Vagina (tissue), 2 donors: ENCODE results near the gene KCNG2. TPM values are rescaled to one million over a fixed set of nuclear protein-coding genes. Genes with fewer than 3 reads are reported as not detected.

Experiments
- DNase-seq, 2 donors: peaks; one replicate each; pipeline ENCODE4 v3.0.0-alpha.2; 2017; ENCODE audit errors: extremely low spot score in 2 of 2
- H3K27ac ChIP-seq: fragments of 200-600 bp; sonication (generic); one replicate; pipeline ENCODE4 v1.5.1; 2019
- H3K27me3 ChIP-seq: fragments of 200-600 bp; sonication (generic); one replicate; pipeline ENCODE4 v1.5.1; 2019
- H3K36me3 ChIP-seq, 2 donors: fragments of 200-600 bp; sonication (generic); one replicate each; pipeline ENCODE4 v1.5.1; 2017 to 2019
- H3K4me1 ChIP-seq: fragments of 200-600 bp; sonication (generic); one replicate; pipeline ENCODE4 v1.5.1; 2019
- H3K4me3 ChIP-seq, 2 donors: fragments of 200-600 bp; sonication (generic); 1 replicate in 1 of 2; 2 replicates in 1 of 2; pipeline ENCODE4 v1.5.1; 2016 to 2019
- H3K9me3 ChIP-seq: fragments of 200-600 bp; sonication (generic); one replicate; pipeline ENCODE4 v1.5.1; 2019
- POLR2A ChIP-seq, 2 donors: fragments of 450-650 bp; IDR thresholded peaks; one replicate each; pipeline ENCODE4 v1.6.1; 2017; ENCODE audit warnings: antibody characterized with exemption in 2 of 2, mild to moderate bottlenecking in 2 of 2, moderate library complexity in 2 of 2
- POLR2AphosphoS5 ChIP-seq, 2 donors: sonication (generic); formaldehyde crosslinking; IDR thresholded peaks; one replicate each; pipeline ENCODE4 v1.9.0; 2017; ENCODE audit warnings: antibody characterized with exemption in 2 of 2, mild to moderate bottlenecking in 2 of 2, low read depth in 1 of 2; ENCODE audit not compliant: insufficient read depth in 1 of 2
- intact Hi-C: fragments of 100-400 bp; cut with DNase I; formaldehyde crosslinking; loops from one replicate; pipeline ENCODE4 v1.15.1; 2023
- total RNA-seq: library from RNA; depleted of rRNA; stranded (reverse); fragments of >200 nt; gene quantifications from one replicate; pipeline ENCODE4 v1.2.3, GENCODE V29; 2016
- TF ChIP-seq, protein P1 (sequence below), 3 experiments: fragments of 450-650 bp in 2 of 3; fragments of 200-600 bp in 1 of 3; sonication (generic) in 1 of 3; IDR thresholded peaks; one replicate each; pipeline ENCODE4 v1.5.1; 2017 to 2019; ENCODE audit warnings: antibody characterized with exemption in 3 of 3, mild to moderate bottlenecking in 2 of 3, moderate library complexity in 2 of 3

KCNG2 gene
- total RNA-seq, 1 donor from 2014 or later: not detected

DNA sequence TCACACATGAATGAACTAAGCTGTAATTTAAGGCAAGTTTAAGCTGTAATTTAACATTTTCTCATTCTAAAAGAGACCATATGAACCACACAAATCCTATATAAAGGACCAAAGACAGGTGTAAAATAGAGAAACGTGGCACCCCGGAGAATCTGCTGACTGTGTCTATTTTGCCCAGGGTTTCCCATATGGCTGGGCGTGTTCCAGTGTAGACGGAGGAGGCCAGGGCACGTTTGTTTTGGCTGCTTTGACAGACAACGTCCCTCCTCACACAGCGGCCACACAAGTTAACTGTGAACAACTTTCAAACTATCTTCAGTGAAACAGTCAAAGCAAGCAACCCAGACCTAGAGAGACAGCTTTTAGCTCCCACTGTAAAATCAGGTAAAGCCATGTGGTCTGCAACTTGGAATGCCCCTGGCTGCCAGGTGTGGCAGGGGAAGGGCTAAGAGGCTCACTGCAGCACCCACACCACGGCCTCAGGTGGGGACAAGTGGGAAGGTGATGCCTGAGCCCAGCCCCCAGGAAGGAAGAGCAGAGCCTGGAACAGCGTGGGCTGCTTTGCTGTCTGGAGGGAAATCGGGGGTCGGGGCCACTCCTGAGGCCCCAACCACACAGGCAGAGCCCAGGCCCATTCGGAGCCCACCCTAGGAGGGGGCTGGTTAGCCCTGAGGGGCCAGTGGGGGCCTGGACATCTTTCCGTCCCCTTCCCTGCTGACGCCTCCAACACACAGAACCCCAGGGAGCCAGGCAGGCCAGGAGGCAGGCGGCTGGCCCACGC is 113.0 kb downstream of the KCNG2 start:
- TF ChIP-seq, protein P1, sequence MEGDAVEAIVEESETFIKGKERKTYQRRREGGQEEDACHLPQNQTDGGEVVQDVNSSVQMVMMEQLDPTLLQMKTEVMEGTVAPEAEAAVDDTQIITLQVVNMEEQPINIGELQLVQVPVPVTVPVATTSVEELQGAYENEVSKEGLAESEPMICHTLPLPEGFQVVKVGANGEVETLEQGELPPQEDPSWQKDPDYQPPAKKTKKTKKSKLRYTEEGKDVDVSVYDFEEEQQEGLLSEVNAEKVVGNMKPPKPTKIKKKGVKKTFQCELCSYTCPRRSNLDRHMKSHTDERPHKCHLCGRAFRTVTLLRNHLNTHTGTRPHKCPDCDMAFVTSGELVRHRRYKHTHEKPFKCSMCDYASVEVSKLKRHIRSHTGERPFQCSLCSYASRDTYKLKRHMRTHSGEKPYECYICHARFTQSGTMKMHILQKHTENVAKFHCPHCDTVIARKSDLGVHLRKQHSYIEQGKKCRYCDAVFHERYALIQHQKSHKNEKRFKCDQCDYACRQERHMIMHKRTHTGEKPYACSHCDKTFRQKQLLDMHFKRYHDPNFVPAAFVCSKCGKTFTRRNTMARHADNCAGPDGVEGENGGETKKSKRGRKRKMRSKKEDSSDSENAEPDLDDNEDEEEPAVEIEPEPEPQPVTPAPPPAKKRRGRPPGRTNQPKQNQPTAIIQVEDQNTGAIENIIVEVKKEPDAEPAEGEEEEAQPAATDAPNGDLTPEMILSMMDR (IDR thresholded peaks at IDR 0.05): no peak
- TF ChIP-seq POLR2A (IDR thresholded peaks at IDR 0.05) (no peak), POLR2AphosphoS5 (IDR thresholded peaks at IDR 0.05; ENCODE audit: insufficient read depth in 1 of 2, low read depth in 1 of 2) (no peak)
- no peaks in the 10 kb centered on the region for H3K36me3 ChIP-seq

DNA sequence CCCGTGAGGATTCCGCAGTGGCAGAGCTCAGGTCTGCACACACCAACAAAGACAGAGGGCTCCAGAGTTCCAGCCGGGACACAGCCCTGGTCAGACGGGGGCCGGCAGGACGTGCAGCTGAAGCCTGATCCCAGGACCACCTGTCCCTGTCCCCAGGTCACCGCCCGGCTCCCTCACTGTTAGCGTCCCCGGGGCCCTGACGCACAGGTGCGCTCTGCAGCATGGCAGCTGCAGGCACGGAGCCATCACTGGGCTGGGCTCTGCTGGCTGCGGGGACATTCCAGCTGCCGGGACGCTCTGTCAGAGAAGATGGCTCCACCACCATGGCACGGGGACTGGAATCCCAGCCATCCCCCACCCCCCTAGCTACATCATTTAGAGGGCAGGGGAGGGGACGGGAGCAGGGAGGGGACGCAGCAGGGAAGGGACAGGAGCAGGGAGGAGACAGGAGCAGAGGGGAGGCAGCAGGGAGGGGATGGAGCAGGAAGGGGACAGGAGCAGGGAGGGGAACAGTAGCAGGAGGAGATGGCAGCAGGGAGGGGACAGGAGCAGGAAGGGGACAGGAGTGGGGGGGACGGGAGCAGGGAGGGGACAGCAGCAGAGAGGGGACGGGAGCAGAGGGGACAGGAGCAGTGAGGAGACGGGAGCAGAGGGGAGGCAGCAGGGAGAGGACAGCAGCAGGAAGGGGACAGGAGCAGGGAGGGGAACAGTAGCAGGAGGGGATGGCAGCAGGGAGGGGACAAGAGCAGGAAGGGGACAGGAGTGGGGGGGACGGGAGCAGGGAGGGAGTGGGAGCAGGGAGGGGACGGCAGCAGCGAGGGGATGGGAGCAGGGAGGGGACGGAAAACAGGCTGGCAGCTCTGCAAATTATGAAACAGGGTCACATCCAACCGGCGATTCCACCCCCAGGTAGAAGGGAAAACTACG is 113.9 kb downstream of the KCNG2 start:
- Histone ChIP-seq H3K36me3 (peaks cover 0 to 6% of the 10 kb centered on the region in 2 donors), H3K9me3 (no peaks in the 10 kb centered on the region), H3K27ac (no peak overlapping the region), H3K4me3 (no peak overlapping the region), H3K4me1 (peaks cover 8% of the 10 kb centered on the region), H3K27me3 (no peaks in the 10 kb centered on the region)
- peak; percentile 77 to 95 for DNase-seq
- intact Hi-C loops: no loop called here
- no peak for TF ChIP-seq POLR2AphosphoS5 (IDR thresholded peaks at IDR 0.05; ENCODE audit: insufficient read depth in 1 of 2, low read depth in 1 of 2)
- no peak for TF ChIP-seq POLR2A (IDR thresholded peaks at IDR 0.05)
- TF ChIP-seq, protein P1 (IDR thresholded peaks at IDR 0.05): no peak

More for the DNA sequence above, 113.0 kb downstream of the KCNG2 start:
- H3K4me3 ChIP-seq: no peak overlapping the region
- no peaks in the 10 kb centered on the region for H3K27me3 ChIP-seq
- no peaks in the 10 kb centered on the region for H3K9me3 ChIP-seq
- DNase-seq: no peak
- H3K4me1 ChIP-seq: peaks cover 8% of the 10 kb centered on the region
- intact Hi-C loops: no loop called here
- H3K27ac ChIP-seq: no peak overlapping the region

DNA sequence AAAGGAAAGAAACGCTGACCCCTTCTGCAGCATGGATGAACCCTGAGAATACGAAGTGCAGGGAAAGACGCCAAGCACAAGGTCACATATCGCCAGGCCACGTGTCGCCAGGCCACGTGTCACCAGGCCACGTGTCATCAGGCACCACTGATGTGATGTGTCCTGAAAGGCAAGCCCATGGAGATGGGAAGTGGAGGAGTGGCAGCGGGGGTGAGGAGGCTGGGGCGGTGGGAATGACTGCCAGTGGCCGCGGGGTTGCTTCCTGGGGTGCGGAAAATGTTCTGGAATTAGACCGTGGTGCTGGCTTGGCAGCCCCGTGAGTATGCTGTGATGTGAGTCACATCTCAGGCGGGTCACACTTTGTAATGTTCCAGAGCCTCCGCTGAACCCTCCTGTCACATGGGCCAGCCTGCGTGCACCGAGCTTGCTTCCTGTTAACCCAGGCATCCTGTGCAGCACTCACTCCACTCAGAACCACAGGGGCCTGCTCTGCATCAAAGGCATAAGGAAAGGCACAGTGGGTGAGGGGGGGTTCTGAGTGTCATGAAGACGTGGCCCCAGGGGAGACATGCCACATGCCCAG is 114.8 kb downstream of the KCNG2 start:
- Histone ChIP-seq H3K4me3 (no peak overlapping the region), H3K27me3 (no peaks in the 10 kb centered on the region), H3K9me3 (no peaks in the 10 kb centered on the region), H3K4me1 (peaks cover 8% of the 10 kb centered on the region), H3K36me3 (peaks cover 0 to 9% of the 10 kb centered on the region in 2 donors), H3K27ac (no peak overlapping the region)
- TF ChIP-seq POLR2A (IDR thresholded peaks at IDR 0.05) (no peak), POLR2AphosphoS5 (IDR thresholded peaks at IDR 0.05; ENCODE audit: insufficient read depth in 1 of 2, low read depth in 1 of 2) (peak in 1 of 2 donors; percentile 18)
- TF ChIP-seq, protein P1 (IDR thresholded peaks at IDR 0.05): no peak
- intact Hi-C loops: no loop called here
- peak; percentile 79 to 94 for DNase-seq

DNA sequence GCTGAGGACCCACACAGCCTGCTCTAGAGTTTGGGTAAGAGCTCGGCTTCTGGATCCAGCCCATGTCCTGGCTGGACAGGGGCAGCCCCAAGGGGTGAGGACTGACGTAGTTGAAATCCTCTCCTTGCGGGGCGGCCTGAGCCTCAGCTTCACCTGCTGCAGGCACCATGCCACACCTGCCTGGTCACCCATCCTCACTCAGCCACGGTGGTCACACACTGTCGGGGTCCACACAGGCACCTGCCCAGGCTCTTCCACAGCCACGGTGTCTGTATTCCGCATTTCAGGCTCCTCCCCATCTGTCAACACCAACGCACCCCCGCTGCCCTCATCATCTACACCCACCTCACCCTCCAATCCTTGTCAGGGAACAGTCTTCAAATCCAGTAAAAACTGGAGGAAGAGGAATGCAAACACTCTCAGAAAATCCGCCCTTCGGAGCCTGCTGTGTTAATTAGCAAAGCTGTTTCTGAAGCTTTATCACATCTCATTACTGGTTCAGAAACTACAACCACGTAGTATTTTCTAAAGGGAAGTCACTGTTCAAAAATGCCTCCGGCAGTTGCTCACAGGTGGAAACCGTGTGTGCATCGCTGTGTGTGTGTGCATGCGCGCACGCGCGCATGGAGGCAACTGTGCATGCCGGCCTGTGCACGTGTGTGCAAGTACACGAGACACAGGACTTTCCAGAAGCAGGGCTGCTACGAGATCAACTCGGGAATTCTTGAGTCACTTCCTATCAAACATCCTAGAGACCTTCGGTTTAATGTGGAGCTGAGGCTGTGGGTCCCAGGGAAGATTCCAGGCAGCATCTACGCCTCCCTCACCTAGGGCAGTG is 115.5 kb downstream of the KCNG2 start:
- no peak overlapping the region for H3K27ac ChIP-seq
- peaks cover 8% of the 10 kb centered on the region for H3K4me1 ChIP-seq
- no peak overlapping the region for H3K4me3 ChIP-seq
- no peak for TF ChIP-seq POLR2AphosphoS5 (IDR thresholded peaks at IDR 0.05; ENCODE audit: insufficient read depth in 1 of 2, low read depth in 1 of 2)
- TF ChIP-seq, protein P1 (IDR thresholded peaks at IDR 0.05): no peak
- TF ChIP-seq POLR2A (IDR thresholded peaks at IDR 0.05): no peak
- no peaks in the 10 kb centered on the region for H3K9me3 ChIP-seq
- intact Hi-C loops: no loop called here
- H3K36me3 ChIP-seq: peaks cover 0 to 11% of the 10 kb centered on the region in 2 donors
- H3K27me3 ChIP-seq: no peaks in the 10 kb centered on the region
- DNase-seq: peak in 1 of 2 donors; percentile 52
